Neural cell (in vitro differentiated cells): ENCODE results near the gene ARID1B.

Source experiments
- EP300 ChIP-seq: fragments of 450-650 bp; conservative IDR thresholded peaks from 2 replicates; pipeline ENCODE4 v1.6.1; 2014; ENCODE audit warnings: antibody characterized with exemption, mild to moderate bottlenecking, moderate library complexity; ENCODE audit not compliant: poor library complexity, severe bottlenecking
- MXI1 ChIP-seq: fragments of 450-650 bp; conservative IDR thresholded peaks from 2 replicates; pipeline ENCODE4 v1.6.1; 2014; ENCODE audit warnings: antibody characterized with exemption, mild to moderate bottlenecking; ENCODE audit not compliant: poor library complexity, severe bottlenecking
- TF ChIP-seq, protein P1 (sequence below): fragments of 450-650 bp; IDR thresholded peaks from 2 replicates; pipeline ENCODE4 v1.5.1; 2014; ENCODE audit warnings: antibody characterized with exemption, mild to moderate bottlenecking, moderate library complexity; ENCODE audit not compliant: poor library complexity, severe bottlenecking
- TF ChIP-seq, protein P2 (sequence below): IDR thresholded peaks from 2 replicates; pipeline ENCODE4 v1.6.1; 2012; ENCODE audit warnings: borderline replicate concordance

DNA sequence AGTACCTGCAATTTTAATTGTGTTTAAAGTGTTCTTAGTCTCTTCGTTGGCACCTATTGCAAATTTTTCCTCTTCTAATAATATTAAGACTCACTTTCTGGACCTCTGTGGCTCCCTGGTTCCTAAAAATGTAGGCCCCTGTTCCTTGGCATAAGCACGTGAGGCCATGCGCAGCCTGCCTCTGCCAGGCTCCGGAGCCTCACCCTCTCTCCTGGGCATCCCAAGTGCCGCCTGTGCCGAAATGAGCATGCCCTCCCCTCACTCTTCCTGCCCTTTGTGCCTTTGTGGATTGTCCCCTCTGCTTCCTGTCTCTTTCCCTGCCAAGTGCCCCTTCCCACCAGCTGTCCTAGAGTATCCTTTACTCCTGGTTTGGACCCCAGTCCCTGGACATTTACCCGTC lies 300.1 kb downstream of the ARID1B start:
- TF ChIP-seq, protein P1, sequence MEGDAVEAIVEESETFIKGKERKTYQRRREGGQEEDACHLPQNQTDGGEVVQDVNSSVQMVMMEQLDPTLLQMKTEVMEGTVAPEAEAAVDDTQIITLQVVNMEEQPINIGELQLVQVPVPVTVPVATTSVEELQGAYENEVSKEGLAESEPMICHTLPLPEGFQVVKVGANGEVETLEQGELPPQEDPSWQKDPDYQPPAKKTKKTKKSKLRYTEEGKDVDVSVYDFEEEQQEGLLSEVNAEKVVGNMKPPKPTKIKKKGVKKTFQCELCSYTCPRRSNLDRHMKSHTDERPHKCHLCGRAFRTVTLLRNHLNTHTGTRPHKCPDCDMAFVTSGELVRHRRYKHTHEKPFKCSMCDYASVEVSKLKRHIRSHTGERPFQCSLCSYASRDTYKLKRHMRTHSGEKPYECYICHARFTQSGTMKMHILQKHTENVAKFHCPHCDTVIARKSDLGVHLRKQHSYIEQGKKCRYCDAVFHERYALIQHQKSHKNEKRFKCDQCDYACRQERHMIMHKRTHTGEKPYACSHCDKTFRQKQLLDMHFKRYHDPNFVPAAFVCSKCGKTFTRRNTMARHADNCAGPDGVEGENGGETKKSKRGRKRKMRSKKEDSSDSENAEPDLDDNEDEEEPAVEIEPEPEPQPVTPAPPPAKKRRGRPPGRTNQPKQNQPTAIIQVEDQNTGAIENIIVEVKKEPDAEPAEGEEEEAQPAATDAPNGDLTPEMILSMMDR, result no peak
- TF ChIP-seq MXI1 (no peak), EP300 (no peak)
- TF ChIP-seq, protein P2, sequence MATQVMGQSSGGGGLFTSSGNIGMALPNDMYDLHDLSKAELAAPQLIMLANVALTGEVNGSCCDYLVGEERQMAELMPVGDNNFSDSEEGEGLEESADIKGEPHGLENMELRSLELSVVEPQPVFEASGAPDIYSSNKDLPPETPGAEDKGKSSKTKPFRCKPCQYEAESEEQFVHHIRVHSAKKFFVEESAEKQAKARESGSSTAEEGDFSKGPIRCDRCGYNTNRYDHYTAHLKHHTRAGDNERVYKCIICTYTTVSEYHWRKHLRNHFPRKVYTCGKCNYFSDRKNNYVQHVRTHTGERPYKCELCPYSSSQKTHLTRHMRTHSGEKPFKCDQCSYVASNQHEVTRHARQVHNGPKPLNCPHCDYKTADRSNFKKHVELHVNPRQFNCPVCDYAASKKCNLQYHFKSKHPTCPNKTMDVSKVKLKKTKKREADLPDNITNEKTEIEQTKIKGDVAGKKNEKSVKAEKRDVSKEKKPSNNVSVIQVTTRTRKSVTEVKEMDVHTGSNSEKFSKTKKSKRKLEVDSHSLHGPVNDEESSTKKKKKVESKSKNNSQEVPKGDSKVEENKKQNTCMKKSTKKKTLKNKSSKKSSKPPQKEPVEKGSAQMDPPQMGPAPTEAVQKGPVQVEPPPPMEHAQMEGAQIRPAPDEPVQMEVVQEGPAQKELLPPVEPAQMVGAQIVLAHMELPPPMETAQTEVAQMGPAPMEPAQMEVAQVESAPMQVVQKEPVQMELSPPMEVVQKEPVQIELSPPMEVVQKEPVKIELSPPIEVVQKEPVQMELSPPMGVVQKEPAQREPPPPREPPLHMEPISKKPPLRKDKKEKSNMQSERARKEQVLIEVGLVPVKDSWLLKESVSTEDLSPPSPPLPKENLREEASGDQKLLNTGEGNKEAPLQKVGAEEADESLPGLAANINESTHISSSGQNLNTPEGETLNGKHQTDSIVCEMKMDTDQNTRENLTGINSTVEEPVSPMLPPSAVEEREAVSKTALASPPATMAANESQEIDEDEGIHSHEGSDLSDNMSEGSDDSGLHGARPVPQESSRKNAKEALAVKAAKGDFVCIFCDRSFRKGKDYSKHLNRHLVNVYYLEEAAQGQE, result no peak
